DND-41 (cell line): ENCODE measurements around the gene TTC1.

Experiments
- ATAC-seq: fragments of 200-7000 bp; cut with Tn5 transposase; 3 replicates; pipeline ENCODE4 v1.9.1; 2021; ENCODE audit warnings: low read depth; ENCODE audit not compliant: insufficient read depth
- DNase-seq: peaks from one replicate; pipeline ENCODE4 v3.0.0-alpha.2; 2020
- H2AFZ ChIP-seq: 2 replicates; pipeline ENCODE4 v1.6.0; 2012; ENCODE audit warnings: low read depth, low read length
- H3K27ac ChIP-seq: 2 replicates; pipeline ENCODE4 v1.5.1; 2012; ENCODE audit warnings: low read length, inconsistent platforms
- H3K27me3 ChIP-seq: fragments of 200-600 bp; sonication (generic); 2 replicates; pipeline ENCODE4 v1.6.0; 2012; ENCODE audit warnings: low read length, mild to moderate bottlenecking, inconsistent platforms; ENCODE audit not compliant: insufficient read depth, poor library complexity
- H3K36me3 ChIP-seq: 2 replicates; pipeline ENCODE4 v1.5.1; 2012; ENCODE audit warnings: low read length, inconsistent platforms; ENCODE audit not compliant: insufficient read depth
- H3K4me1 ChIP-seq: 2 replicates; pipeline ENCODE4 v1.5.1; 2012; ENCODE audit warnings: mild to moderate bottlenecking, low read length; ENCODE audit not compliant: insufficient read depth
- H3K4me2 ChIP-seq: 2 replicates; pipeline ENCODE4 v1.6.0; 2012; ENCODE audit warnings: mild to moderate bottlenecking, moderate library complexity, low read length, inconsistent platforms; ENCODE audit not compliant: insufficient read depth
- H3K4me3 ChIP-seq, 2 experiments: fragments of 200-600 bp in 1 of 2; shearing (Covaris generic) in 1 of 2; 2 replicates each; pipeline ENCODE4 v1.5.1; 2012 to 2016; ENCODE audit warnings: inconsistent platforms in 2 of 2, low read length in 2 of 2, mild to moderate bottlenecking in 2 of 2, low read depth in 1 of 2, moderate library complexity in 1 of 2
- H3K79me2 ChIP-seq: 2 replicates; pipeline ENCODE4 v1.6.0; 2012; ENCODE audit warnings: low read length, inconsistent platforms; ENCODE audit not compliant: insufficient read depth
- H3K9ac ChIP-seq: 2 replicates; pipeline ENCODE4 v1.6.0; 2012; ENCODE audit warnings: low read depth, mild to moderate bottlenecking, inconsistent platforms, low read length, moderate library complexity
- H3K9me3 ChIP-seq: 2 replicates; pipeline ENCODE4 v1.5.1; 2012; ENCODE audit warnings: low read length, moderate library complexity, mild to moderate bottlenecking, inconsistent platforms; ENCODE audit not compliant: insufficient read depth, severe bottlenecking
- H4K20me1 ChIP-seq: 2 replicates; pipeline ENCODE4 v1.6.0; 2012; ENCODE audit warnings: low read length; ENCODE audit not compliant: insufficient read depth
- CTCF ChIP-seq: IDR thresholded peaks from 2 replicates; pipeline ENCODE4 v1.5.1; 2012; ENCODE audit warnings: borderline replicate concordance, low read length, moderate library complexity, mild to moderate bottlenecking; ENCODE audit not compliant: poor library complexity, severe bottlenecking; ENCODE audit errors: extremely low read depth
- EZH2 ChIP-seq: IDR thresholded peaks from 3 replicates; pipeline ENCODE4 v1.6.1; 2012; ENCODE audit warnings: borderline replicate concordance, low read depth, mild to moderate bottlenecking, moderate library complexity, low read length, inconsistent platforms; ENCODE audit not compliant: severe bottlenecking

Gene TTC1

DNA sequence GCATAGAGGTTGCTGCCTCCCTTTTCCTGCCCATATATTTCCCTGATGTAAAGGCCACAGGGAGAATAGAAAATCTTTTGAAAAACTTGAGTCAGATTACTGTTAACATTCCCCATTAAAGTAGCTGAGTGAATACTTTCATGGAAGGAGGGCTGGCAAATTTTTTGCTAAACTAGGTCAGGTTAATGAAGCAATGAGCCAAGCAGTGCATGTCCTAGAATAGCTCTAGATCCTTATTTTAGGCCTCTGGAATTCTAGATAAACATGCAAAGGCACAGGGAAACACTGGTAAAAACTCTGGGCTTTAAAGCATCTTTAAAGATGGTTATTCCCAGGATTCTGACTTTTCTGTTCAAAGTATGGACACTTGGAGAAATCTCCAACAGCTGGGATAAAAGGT lies 27.9 kb downstream of the TTC1 start:
- ATAC-seq = no peak
- no peak for TF ChIP-seq CTCF
- no peak for TF ChIP-seq EZH2
- Histone ChIP-seq H3K4me1 (no peaks in the 10 kb centered on the region), H3K4me3 (no peak overlapping the region), H3K27me3 (no peaks in the 10 kb centered on the region), H2AFZ (no peak overlapping the region), H3K36me3 (peaks cover 64% of the 10 kb centered on the region), H3K9ac (no peak overlapping the region), H3K4me2 (no peak overlapping the region), H3K9me3 (no peaks in the 10 kb centered on the region), H3K27ac (no peak overlapping the region), H3K79me2 (peaks cover 8% of the 10 kb centered on the region; the same call in 1 of the 2 replicates), H4K20me1 (no peaks in the 10 kb centered on the region)
- no peak for DNase-seq

DNA sequence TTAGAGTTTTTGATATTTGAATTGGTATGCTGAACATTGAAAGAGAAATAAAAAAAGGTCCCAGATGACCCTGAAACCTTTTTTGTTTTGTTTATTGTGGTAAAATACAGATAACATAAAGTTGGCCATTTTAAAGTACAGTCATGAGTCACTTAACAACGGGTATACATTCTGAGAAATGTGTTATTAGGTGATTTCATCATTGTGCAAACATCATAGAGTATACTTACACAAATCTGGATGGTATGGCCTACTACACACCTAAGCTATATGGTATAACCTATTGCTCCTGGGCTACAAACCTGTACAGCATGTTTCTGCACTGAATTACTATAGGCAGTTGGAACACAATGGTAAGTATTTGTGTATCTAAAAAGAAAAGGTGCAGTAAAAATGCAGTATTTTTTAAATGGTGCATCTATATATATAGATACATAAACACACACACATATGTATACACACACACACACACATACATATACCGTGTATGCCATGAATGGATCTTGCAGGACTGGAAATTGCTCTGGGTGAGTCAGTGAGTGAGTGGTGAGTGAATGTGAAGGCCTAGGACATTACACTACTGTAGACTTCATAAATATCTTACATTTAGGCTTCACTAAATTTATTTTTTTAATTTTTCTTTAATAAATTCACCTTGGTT lies 31.0 kb downstream of the TTC1 start:
- no peak overlapping the region for H2AFZ ChIP-seq
- H3K79me2 ChIP-seq = no peaks in the 10 kb centered on the region
- H3K4me2 ChIP-seq = no peak overlapping the region
- H3K4me3 ChIP-seq = no peak overlapping the region
- no peaks in the 10 kb centered on the region for H3K9me3 ChIP-seq
- H3K27ac ChIP-seq = no peak overlapping the region
- no peak overlapping the region for H3K9ac ChIP-seq
- no peaks in the 10 kb centered on the region for H3K4me1 ChIP-seq
- TF ChIP-seq CTCF (no peak), EZH2 (no peak)
- peaks cover 78% of the 10 kb centered on the region for H3K36me3 ChIP-seq
- ATAC-seq = no peak
- no peak for DNase-seq
- no peaks in the 10 kb centered on the region for H3K27me3 ChIP-seq
- no peaks in the 10 kb centered on the region for H4K20me1 ChIP-seq

DNA sequence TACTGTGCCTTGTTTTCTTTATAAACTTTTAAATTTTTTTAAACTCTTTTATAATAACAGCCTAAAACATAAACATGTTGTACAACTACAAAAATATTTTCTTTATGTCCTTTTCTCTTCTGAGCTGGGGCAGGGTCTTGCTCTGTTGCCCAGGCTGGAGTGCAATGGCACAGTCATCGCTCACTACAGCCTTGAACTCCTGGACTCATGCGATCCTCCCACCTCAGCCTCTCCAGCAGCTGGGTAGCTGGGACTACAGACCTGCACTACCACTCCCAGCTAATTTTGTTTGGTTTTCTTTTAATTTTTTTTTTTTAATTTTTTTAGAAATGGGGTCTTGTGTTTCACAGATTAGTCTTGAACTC lies 31.5 kb downstream of the TTC1 start:
- Histone ChIP-seq H3K9ac (no peak overlapping the region), H3K4me2 (no peak overlapping the region), H2AFZ (no peak overlapping the region), H3K4me3 (no peak overlapping the region), H3K27ac (no peak overlapping the region), H3K79me2 (no peaks in the 10 kb centered on the region), H4K20me1 (no peaks in the 10 kb centered on the region), H3K9me3 (no peaks in the 10 kb centered on the region), H3K36me3 (peaks cover 77% of the 10 kb centered on the region), H3K4me1 (no peaks in the 10 kb centered on the region), H3K27me3 (no peaks in the 10 kb centered on the region)
- no peak for TF ChIP-seq EZH2
- TF ChIP-seq CTCF = no peak
- no peak for DNase-seq
- ATAC-seq = no peak
